Measurements from ENCODE around the gene IFNA14. TPM values are rescaled to one million over a fixed set of nuclear protein-coding genes. Genes with fewer than 3 reads are reported as not detected.
A peak's percentile ranks its signal among the peaks of the same experiment; 100 is the strongest.
"Not testable (repeated sequence)": the region's sequence is repeated elsewhere in the genome, so short reads cannot be mapped to it uniquely, and the experiment has no call there.

IFNA14 gene
- total RNA-seq, 1 experiment from 2014 or later = not detected

DNA sequence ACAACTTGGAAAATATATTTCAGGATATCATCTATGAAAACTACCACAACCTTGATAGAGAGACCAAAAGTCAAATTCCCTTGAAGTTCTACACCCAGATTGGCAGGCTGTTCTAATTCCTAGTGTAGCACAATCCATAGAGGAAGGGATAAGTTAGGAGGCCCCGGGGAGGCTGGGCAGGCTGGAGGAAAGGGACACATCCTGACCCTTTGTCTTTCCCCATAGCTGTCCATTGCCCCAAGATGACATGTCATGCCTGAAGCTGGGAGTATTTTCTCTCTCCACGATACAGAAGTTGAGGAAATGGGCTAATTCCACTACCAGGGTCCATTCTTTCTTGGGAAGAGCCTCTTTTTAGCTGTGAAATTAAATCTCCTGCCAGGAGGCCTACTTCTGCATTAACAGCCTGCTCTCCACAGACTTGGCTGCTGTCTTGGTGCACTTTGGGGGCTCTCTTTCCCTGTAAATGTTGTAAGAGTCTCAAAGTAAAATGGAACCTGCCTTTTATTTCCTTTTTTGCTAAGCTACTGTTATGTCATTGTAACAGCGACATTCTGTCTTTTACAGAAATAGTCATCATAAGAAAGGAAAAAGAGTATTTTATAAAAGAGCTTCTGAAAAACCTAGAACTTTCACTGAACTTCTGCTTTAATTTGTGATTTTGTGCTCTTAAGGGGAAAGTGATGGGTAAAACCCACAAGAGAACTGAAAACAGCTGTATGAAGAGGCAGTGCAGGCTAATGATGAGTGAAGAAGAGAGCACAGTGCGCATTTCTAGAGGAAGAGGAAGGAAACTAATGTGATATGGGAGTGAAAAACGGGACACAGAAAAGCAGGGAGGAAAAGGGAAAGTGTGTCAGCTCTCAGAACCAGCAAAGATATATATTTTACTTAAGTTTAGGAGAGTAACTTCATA is 26.1 kb downstream of the IFNA14 start:
- not testable (repeated sequence) for H3K4me1 ChIP-seq (ENCODE audit: insufficient read depth, low read length); H3K4ac ChIP-seq (ENCODE audit: low read depth, low read length); H3T11ph ChIP-seq (ENCODE audit: low read length); H3K9me3 ChIP-seq (ENCODE audit: control insufficient read depth, low read depth, low read length); H4K8ac ChIP-seq (replicated peaks; ENCODE audit: insufficient read length, low read depth, low read length); H2BK15ac ChIP-seq (ENCODE audit: low read depth, low read length); H2BK120ac ChIP-seq (ENCODE audit: low read depth, low read length, poor library complexity, severe bottlenecking); H4K5ac ChIP-seq (ENCODE audit: insufficient read length, low read depth, low read length); H4K20me1 ChIP-seq (ENCODE audit: control insufficient read depth, insufficient read depth, insufficient read length); H3K9ac ChIP-seq (ENCODE audit: extremely low read depth, insufficient read length, low read length); H2BK20ac ChIP-seq (ENCODE audit: low read depth, low read length, poor library complexity, severe bottlenecking); H3K36me3 Mint-ChIP-seq (ENCODE audit: insufficient read depth in 1 of 3, low read depth in 3 of 3); H3K23ac ChIP-seq (ENCODE audit: insufficient read length, low read depth, low read length); H2BK5ac ChIP-seq (ENCODE audit: insufficient read length, low read length); H2BK12ac ChIP-seq (ENCODE audit: insufficient read length, low read depth, low read length); H3K56ac ChIP-seq (ENCODE audit: insufficient read length, low read depth, low read length); H3K27ac ChIP-seq (ENCODE audit: insufficient read length, low read depth, low read length); H3K14ac ChIP-seq (ENCODE audit: insufficient read depth, low read length); H4K91ac ChIP-seq (ENCODE audit: insufficient read length, low read depth, low read length); H3K79me1 ChIP-seq (ENCODE audit: insufficient read depth, low read depth, low read length, poor library complexity, severe bottlenecking); H3K4me2 ChIP-seq (ENCODE audit: insufficient read depth, insufficient read length, low read length); H3K23me2 ChIP-seq (ENCODE audit: insufficient read length, low read depth, low read length, poor library complexity, severe bottlenecking); H2AK5ac ChIP-seq (ENCODE audit: insufficient read length, low read length); H3K79me2 ChIP-seq (ENCODE audit: insufficient read depth, low read length); H3K9me3 Mint-ChIP-seq; H3K4me1 Mint-ChIP-seq; H3K18ac ChIP-seq (ENCODE audit: insufficient read length, low read depth, low read length); H2AFZ ChIP-seq (ENCODE audit: low read length); H3K4me3 Mint-ChIP-seq; H3K27me3 ChIP-seq (ENCODE audit: insufficient read depth, low read length); H3K27ac Mint-ChIP-seq
- TF ChIP-seq, protein P1, sequence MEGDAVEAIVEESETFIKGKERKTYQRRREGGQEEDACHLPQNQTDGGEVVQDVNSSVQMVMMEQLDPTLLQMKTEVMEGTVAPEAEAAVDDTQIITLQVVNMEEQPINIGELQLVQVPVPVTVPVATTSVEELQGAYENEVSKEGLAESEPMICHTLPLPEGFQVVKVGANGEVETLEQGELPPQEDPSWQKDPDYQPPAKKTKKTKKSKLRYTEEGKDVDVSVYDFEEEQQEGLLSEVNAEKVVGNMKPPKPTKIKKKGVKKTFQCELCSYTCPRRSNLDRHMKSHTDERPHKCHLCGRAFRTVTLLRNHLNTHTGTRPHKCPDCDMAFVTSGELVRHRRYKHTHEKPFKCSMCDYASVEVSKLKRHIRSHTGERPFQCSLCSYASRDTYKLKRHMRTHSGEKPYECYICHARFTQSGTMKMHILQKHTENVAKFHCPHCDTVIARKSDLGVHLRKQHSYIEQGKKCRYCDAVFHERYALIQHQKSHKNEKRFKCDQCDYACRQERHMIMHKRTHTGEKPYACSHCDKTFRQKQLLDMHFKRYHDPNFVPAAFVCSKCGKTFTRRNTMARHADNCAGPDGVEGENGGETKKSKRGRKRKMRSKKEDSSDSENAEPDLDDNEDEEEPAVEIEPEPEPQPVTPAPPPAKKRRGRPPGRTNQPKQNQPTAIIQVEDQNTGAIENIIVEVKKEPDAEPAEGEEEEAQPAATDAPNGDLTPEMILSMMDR (conservative IDR thresholded peaks at IDR 0.05) = peak; percentile 60
- peak; percentile 27 for DNase-seq
- no CpG with 5 or more reads among the region's 5 CpGs for WGBS (ENCODE audit: extremely low coverage, insufficient read length, low lambda C conversion rate)
- H3K27me3 Mint-ChIP-seq (ENCODE audit: low read depth) = peaks cover 19% of the 10 kb centered on the region

DNA sequence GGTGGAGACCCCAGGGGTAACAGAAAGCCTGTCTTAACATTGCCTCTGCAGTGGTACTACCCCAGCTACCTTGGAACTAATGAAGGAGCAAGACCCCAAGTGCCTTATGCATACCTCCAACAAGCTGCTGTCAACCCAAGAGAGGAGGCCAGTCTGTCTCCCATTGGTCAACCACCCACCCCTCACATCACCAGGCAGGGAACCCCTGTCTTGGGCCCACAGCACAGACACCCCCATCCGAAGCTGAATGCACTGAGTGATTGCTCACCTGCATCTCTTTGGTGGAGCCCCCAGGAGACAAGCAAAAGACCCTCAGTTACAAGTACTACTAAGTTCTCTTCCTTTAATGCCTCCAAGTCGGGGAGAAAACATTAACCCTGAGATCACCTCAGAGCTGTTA is 27.6 kb downstream of the IFNA14 start:
- not testable (repeated sequence) for H3K14ac ChIP-seq (ENCODE audit: insufficient read depth, low read length); H3K79me1 ChIP-seq (ENCODE audit: insufficient read depth, low read depth, low read length, poor library complexity, severe bottlenecking); H4K5ac ChIP-seq (ENCODE audit: insufficient read length, low read depth, low read length); H3K4me1 Mint-ChIP-seq; H2BK15ac ChIP-seq (ENCODE audit: low read depth, low read length); H3K9me3 Mint-ChIP-seq; H3K18ac ChIP-seq (ENCODE audit: insufficient read length, low read depth, low read length); H2BK12ac ChIP-seq (ENCODE audit: insufficient read length, low read depth, low read length); H3K27ac ChIP-seq (ENCODE audit: insufficient read length, low read depth, low read length); H3T11ph ChIP-seq (ENCODE audit: low read length); H3K4ac ChIP-seq (ENCODE audit: low read depth, low read length); H3K9me3 ChIP-seq (ENCODE audit: control insufficient read depth, low read depth, low read length); H3K27me3 ChIP-seq (ENCODE audit: insufficient read depth, low read length); H2BK5ac ChIP-seq (ENCODE audit: insufficient read length, low read length); H3K9ac ChIP-seq (ENCODE audit: extremely low read depth, insufficient read length, low read length); DNase-seq; H4K91ac ChIP-seq (ENCODE audit: insufficient read length, low read depth, low read length); H4K8ac ChIP-seq (replicated peaks; ENCODE audit: insufficient read length, low read depth, low read length); H4K20me1 ChIP-seq (ENCODE audit: control insufficient read depth, insufficient read depth, insufficient read length); H3K23ac ChIP-seq (ENCODE audit: insufficient read length, low read depth, low read length); H2BK20ac ChIP-seq (ENCODE audit: low read depth, low read length, poor library complexity, severe bottlenecking); H3K27ac Mint-ChIP-seq; H3K36me3 Mint-ChIP-seq (ENCODE audit: insufficient read depth in 1 of 3, low read depth in 3 of 3); H3K56ac ChIP-seq (ENCODE audit: insufficient read length, low read depth, low read length); H3K23me2 ChIP-seq (ENCODE audit: insufficient read length, low read depth, low read length, poor library complexity, severe bottlenecking); H2AK5ac ChIP-seq (ENCODE audit: insufficient read length, low read length); H2AFZ ChIP-seq (ENCODE audit: low read length); H3K4me1 ChIP-seq (ENCODE audit: insufficient read depth, low read length); H3K4me3 Mint-ChIP-seq; H3K79me2 ChIP-seq (ENCODE audit: insufficient read depth, low read length); H3K4me2 ChIP-seq (ENCODE audit: insufficient read depth, insufficient read length, low read length); H2BK120ac ChIP-seq (ENCODE audit: low read depth, low read length, poor library complexity, severe bottlenecking)
- peaks cover 14% of the 10 kb centered on the region for H3K27me3 Mint-ChIP-seq (ENCODE audit: low read depth)
- no CpG with 5 or more reads among the region's 2 CpGs for WGBS (ENCODE audit: extremely low coverage, insufficient read length, low lambda C conversion rate)
